Anterior cingulate cortex (tissue), 58 donors: ENCODE measurements around the gene MEF2C.

Experiments
- DNase-seq, 58 donors: peaks; one replicate each; lab custom pipeline; 2025; lab: John Stamatoyannopoulos, UW

The MEF2C gene

GRCh38 chr5:88681211-88681803 lies 201.7 kb downstream of the MEF2C start:
- DNase-seq = no peak

GRCh38 chr5:88680253-88681132 lies 202.5 kb downstream of the MEF2C start:
- DNase-seq = peak in 47 of 58 donors; percentile 45 to 90 (median 79)

GRCh38 chr5:88679638-88680037 lies 203.3 kb downstream of the MEF2C start:
- peak in 1 of 58 donors; percentile 6 for DNase-seq

DNA sequence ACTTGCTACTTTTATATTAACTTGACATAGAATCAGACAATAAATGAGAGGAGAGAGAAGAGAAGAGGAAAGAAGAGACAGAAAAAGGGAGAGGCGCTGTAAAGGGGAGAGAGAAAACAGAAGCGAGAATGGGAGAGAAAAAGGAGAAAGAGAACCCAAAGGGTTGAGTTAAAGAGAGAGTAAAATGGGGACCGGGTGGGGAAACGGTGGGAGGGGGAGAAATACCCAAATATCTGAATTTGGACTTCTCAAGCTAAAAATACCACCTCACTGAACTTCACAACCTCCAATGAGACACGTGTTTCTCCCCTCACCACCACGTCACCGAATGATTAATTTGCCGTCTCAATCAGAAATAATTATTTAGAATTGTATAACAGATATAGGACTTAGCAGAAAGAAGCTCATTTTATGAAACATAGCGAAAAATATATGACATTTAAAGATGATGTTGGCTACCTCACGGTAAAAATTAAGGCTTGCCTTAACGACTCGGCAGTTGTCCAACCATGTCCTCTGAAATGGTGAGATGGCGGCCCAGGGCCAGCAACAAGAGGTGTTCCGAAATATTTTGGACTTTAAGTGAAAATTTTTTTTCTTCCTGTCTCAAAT lies 204.1 kb downstream of the MEF2C start:
- no peak for DNase-seq

GRCh38 chr5:88677943-88678769 lies 204.8 kb downstream of the MEF2C start:
- DNase-seq = peak in 6 of 58 donors; percentile 12 to 58 (median 36)

DNA sequence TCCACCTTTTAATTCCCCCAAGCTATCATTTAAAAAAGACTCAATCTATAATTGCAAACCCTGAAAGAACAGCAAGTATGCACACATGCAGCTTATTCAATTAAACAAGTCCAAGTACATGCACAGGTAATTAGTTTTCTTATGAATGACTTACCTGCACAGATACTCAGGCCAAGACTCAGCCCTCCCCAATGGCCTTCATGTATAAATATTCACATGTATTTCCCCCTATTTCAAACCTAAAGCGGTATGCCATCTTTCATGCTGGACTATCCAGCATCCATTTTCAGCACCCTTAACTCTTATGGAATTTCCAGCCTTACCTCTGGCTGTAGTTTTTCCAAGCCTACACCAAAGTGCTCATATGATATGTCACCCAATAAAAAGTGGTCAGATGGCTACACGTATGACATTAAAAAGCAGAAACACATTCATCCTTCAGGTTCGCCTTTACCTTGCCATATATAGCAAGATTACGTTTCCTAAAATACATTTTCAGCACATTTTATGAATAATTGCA lies 205.5 kb downstream of the MEF2C start:
- DNase-seq = no peak

DNA sequence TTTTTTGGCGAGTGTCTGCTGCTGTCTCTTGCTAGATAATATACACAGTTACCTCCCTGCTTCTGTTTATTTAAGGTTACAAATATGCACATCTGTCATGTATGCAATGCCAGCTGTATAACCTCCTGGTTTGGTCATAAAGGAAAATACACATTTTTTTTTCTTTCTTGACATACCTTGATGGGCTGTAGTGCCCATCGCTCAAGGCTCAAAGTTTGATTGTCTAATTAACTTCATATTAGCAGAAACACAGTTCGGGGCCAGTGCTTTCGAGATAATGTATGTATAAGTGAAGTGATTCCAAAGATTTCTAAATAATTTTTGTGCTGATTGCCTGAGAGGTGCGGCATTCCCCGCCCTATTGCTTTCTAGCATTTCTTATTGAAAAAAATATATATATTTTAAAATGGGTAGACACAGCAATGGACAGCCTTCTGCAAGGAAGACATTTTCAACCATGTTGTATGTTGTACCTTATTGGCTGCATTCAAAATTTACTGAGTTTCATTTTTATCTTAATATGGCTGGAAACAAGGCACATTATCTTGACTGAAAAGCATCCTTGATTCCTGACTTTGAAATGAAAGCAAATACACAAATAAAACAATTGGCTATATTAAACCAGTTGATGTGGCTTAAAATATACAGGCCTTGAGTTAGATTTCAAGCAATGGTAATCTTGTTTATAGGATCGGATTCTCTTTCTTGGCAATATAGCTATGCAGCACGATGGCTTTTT lies 206.2 kb downstream of the MEF2C start:
- no peak for DNase-seq

- DNase-seq = peak in 45 of 58 donors; percentile 51 to 87 (median 75)
Observed at GRCh38 chr5:88675708-88676636, 207.0 kb downstream of the MEF2C start.

DNA sequence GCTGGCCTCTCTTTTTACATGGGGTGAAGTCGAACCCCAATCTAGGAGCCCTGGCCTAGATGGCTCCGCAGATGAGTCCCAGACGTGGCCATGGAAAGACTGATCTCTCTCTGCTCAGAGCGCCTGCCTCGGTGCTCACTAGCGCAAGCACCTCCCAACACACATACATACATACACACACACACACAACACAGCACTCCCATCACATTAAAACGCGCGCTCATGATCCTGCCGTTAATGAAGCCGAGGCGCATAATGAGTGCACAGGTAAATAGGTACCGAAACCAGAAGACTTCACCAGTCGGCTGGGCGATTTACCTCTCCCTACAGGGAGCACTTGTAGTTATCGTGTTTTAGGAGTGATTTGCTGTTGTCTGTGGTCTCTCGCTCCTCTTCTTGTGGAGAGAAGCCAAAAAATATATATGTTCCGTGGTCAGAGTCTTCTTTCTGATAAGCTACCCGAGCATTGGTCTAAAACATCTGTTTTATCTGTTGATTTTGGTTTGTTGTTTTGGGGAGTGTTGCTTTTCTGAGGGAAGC lies 207.7 kb downstream of the MEF2C start:
- peak in 9 of 58 donors; percentile 62 to 86 (median 76) for DNase-seq

DNA sequence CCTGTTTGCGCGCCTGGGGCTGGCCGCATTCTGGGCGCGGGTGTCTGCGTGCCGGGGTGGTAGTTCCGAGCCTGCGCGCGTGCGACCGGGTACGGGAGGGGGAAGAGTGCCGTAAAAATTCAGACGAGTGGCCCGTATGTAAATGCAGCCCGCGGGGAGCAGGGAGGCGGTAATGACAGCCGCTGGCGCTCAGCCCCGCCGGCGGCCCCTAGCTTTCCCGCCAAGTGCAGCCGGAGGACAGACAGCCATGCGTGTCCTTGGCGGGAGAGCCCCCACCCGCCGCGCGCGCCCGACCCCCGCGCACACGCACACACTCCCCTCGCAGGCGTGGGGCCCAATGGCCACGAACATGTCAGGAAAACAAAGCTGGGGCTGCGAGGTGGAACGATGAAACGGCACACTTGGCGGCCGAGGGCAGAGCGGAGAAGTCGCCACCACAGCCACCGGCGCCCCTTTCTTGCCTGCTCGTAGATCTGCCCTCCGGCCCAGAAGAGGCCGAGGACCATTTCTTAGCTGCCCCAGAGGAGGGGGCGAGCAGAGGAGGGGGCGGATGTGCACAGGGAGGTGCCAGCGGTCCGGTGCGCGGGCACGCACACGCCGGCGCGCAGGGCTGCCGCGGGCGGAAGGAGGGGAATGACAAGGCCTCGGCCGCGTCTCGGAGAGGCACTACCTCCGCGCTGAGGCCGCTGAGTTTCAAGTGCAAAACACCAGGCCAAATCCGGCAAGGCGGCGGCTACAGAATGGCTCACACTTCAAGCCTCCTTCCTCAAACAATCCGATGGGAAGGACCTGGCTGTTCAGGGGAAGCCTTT lies 208.4 kb downstream of the MEF2C start:
- DNase-seq = peak in 48 of 58 donors; percentile 46 to 92 (median 84)

DNA sequence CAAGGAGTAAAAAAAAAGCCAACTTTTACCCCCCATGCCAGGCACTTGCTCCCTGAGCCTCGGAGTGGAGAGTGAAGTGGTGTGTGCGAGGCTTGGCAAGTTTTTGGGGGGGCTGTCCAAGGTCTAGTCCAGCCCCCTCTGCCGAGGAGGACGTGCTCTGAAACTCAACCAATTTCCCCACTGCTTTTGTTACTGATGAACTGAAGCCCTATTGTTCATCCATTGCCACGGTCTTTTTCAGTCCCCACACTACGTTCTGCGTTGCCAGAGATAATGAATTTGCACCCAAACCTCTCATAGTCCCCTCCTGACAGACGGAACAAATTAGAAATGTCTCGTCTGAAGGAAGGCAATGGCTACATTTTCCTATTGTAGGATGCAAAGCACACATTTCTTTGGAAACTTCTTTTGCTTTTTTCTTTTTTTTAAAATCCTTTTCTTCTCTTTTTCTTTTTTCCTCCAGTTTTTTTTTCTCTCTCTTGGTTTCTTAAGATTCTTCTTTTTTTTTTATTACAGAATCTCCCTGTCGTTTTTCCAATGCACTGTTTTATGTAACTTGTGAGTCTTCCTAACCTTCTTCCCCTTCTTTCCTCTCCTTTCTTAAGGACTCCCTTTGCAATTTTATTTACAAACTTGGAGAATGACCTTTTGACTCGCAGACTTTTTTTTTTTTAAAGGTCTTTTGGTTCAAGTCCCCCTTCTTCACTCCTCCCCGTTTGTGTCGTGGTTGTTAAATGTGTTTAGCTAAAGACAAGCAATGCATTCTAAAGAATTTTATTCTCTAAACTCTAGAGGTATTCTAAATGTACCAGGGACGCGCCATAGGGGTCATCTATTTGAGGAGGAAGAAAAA lies 209.5 kb downstream of the MEF2C start:
- peak in 46 of 58 donors; percentile 41 to 92 (median 77) for DNase-seq

GRCh38 chr5:88672644-88673252 lies 210.2 kb downstream of the MEF2C start:
- DNase-seq = peak in 5 of 58 donors; percentile 42 to 69 (median 59)

DNA sequence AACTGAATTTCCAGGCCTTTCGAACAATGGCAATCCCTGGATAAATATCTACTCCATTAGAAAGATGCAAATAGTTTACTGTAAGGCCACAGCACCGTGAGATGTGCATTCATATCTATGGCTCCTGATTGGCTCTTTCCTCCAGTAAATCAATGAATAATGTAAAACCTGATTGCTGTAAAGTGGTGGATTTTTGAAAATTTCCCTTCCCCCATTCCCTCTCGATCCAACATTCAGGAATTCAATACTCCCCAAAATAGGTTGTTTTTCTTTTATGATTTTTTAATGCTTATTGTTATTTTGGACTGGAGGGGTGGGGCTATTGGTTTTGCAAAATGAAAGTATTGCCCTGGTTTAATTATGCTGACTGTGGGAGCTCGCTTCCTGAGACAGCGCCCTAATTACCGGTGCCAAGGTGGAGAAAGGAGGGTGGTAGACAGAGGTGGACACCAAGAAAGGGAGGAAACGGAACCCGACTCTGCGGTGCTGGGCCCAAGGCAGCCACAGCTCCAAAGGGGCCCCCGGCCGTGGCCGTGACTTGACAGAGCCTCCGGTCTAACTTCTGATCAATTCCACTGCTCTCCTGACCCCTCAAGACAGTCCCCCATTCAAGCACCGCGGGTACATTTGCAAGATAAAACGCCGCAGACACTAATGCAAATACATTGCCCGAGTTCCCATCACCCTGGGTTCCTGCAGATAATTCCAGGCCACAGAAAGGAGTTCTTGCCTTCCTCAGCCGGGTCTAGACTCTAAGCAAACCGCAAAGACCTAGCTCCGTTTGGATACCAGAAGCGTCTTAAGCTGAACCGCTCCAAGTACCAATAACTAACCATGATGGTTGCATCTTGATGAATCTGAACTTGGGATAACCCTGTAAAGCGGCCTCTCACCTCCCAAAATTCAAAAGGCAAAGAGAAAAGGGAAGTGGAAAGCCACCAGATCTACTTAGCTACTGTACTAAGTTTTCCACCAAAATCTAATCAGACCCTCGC lies 211.2 kb downstream of the MEF2C start:
- peak in 6 of 58 donors; percentile 10 to 62 (median 41) for DNase-seq

GRCh38 chr5:88671106-88671504 lies 211.9 kb downstream of the MEF2C start:
- DNase-seq = no peak
